Left ventricle myocardium inferior (tissue), 1 donor: ENCODE data around the gene AMBRA1. TPM values are rescaled to one million over a fixed set of nuclear protein-coding genes. Genes with fewer than 3 reads are reported as not detected.
"Not testable (repeated sequence)": the region's sequence is repeated elsewhere in the genome, so short reads cannot be mapped to it uniquely, and the experiment has no call there.

ENCODE experiments used
- DNase-seq: peaks from one replicate; pipeline ENCODE4 v3.0.0-alpha.2; 2020
- H3K27ac ChIP-seq: fragments of 200-600 bp; replicated peaks from 2 replicates; pipeline ENCODE4 v1.8.0; 2021
- H3K27me3 ChIP-seq: fragments of 200-600 bp; 2 replicates; pipeline ENCODE4 v1.8.0; 2021; ENCODE audit warnings: low read depth
- H3K36me3 ChIP-seq: fragments of 200-600 bp; 2 replicates; pipeline ENCODE4 v1.8.0; 2021
- H3K4me1 ChIP-seq: fragments of 200-600 bp; 2 replicates; pipeline ENCODE4 v1.8.0; 2021
- H3K4me3 ChIP-seq: fragments of 200-600 bp; 2 replicates; pipeline ENCODE4 v1.8.0; 2021; ENCODE audit warnings: mild to moderate bottlenecking, moderate library complexity
- H3K9me3 ChIP-seq: fragments of 200-600 bp; replicated peaks from 2 replicates; pipeline ENCODE4 v1.8.0; 2021
- intact Hi-C: fragments of 100-400 bp; cut with micrococcal nuclease; formaldehyde crosslinking; loops from one replicate; pipeline ENCODE4 v1.11.0; 2022
- total RNA-seq: library from RNA; stranded (reverse); fragmentation: NEBNext Ultra II Directional; extraction: Animal tissue kit (Norgen Biotek cat#: 25700); gene quantifications from one replicate; pipeline ENCODE4 v1.2.1, GENCODE V29; 2021
- TF ChIP-seq, protein P1 (sequence below): fragments of 200-600 bp; IDR thresholded peaks from 2 replicates; pipeline ENCODE4 v1.8.0; 2021; ENCODE audit warnings: antibody characterized with exemption, mild to moderate bottlenecking, borderline replicate concordance
- donor health status: DM: no; HTN: yes; CAD: no; lungs with severe emphysema.

AMBRA1 gene
- total RNA-seq, 1 donor from 2014 or later: 14.2 TPM

DNA sequence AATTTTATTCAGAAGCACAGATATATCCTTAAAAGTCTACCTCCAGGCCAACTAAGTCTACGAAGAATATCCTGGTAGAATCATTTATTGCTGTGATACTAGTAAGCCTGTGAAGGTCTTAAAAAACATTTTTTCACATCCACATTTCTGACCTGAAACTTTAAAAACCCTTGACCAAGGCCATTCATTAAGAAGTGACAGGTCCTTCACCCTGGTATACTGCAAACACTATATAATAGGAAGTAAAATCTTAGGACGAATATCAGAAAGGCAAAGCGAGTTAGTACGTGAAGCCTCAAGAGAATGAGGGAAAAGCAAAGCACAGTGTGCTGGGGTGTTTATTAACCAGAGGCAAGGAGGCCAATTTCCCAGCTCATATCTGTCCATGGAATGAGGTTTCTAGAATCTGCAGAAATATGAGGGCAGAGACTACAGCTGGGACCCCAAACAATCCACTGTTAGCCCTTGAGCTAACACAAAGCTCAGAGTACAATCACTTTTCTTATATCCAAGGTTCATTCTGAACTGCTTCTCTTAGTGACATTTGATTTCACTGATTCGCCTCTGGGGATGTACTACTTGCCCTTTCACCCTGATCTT is 71.0 kb downstream of the AMBRA1 start:
- TF ChIP-seq, protein P1, sequence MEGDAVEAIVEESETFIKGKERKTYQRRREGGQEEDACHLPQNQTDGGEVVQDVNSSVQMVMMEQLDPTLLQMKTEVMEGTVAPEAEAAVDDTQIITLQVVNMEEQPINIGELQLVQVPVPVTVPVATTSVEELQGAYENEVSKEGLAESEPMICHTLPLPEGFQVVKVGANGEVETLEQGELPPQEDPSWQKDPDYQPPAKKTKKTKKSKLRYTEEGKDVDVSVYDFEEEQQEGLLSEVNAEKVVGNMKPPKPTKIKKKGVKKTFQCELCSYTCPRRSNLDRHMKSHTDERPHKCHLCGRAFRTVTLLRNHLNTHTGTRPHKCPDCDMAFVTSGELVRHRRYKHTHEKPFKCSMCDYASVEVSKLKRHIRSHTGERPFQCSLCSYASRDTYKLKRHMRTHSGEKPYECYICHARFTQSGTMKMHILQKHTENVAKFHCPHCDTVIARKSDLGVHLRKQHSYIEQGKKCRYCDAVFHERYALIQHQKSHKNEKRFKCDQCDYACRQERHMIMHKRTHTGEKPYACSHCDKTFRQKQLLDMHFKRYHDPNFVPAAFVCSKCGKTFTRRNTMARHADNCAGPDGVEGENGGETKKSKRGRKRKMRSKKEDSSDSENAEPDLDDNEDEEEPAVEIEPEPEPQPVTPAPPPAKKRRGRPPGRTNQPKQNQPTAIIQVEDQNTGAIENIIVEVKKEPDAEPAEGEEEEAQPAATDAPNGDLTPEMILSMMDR: no peak
- Histone ChIP-seq H3K4me3 (no peak overlapping the region), H3K36me3 (no peaks in the 10 kb centered on the region), H3K4me1 (peaks cover 56% of the 10 kb centered on the region), H3K27ac (no peak overlapping the region), H3K9me3 (peaks cover 13% of the 10 kb centered on the region), H3K27me3 (no peaks in the 10 kb centered on the region)
- intact Hi-C loops: no loop called here
- DNase-seq: no peak

DNA sequence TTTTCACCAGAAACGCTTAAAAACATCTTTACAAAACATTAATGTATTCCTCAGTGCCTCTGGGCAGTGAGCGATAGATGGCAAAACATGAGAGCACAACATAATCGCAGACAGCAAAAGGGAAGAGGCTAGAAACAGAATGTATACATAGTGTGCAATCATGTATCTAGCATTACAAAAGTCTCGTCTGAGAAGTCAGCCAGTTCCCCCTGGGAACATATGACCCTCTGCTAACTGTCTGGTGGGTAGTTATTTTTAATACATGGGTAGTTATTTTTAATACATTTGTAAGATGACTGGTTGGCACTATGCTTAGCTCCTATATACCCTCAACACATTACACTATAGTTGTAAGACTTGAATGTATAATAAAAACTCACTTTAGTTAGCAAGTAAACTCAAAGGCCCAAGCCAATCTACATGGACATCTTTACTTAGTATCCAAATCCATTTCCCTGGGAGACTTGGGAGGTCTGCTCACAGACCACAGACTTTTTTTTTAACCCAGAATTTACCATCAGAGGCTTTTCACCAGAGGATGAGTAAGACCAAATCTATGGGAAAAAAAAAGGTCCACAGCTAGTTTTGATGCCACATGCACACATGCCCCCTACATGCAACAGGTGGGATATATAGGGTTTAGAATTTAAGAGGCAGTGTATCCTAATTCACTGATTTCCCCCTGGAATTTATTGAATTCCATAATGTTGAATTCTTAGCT is 71.7 kb downstream of the AMBRA1 start:
- Histone ChIP-seq H3K27ac (no peak overlapping the region), H3K27me3 (no peaks in the 10 kb centered on the region), H3K9me3 (peaks cover 13% of the 10 kb centered on the region), H3K4me3 (no peak overlapping the region), H3K36me3 (no peaks in the 10 kb centered on the region), H3K4me1 (peaks cover 56% of the 10 kb centered on the region)
- DNase-seq: no peak
- intact Hi-C loops: no loop called here
- TF ChIP-seq, protein P1: peak; percentile 27

DNA sequence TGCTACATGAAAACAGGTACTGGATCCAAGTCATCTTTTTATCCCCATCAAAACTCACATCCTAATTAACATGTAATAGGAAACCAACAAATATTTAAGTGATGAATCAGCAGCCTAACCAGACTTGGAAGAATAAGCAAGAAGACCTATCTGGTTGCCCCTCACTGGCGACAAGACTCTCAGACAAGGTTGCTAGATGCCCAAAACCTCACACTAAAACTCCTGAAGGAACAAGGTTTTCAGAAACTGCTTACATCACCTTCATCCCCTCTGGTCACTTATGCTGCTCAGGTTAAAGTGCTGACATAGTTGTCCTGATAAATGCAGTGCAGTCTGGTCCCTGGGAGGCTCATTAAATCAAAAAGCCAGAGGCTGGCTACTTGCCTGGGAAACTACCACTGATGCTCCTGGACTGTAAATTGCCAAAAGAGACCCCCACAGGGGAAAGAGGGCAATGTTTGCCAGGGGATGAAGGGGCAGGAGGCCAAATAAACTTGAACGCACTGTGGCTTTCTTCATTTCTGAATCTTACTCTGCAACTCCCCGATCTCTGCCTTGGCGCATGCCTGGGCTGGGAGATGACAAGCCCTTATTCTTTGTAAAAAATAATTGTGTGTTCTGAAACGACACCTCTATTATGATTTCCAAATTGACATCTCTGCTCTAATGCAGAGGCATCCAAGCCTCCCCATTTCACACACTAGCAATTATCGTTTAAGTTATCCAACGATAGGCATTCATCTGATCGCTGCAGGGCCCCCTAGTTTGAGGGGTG is 72.7 kb downstream of the AMBRA1 start:
- intact Hi-C loops: no loop called here
- Histone ChIP-seq H3K9me3 (peaks cover 3% of the 10 kb centered on the region), H3K36me3 (no peaks in the 10 kb centered on the region), H3K4me1 (peaks cover 56% of the 10 kb centered on the region), H3K27me3 (no peaks in the 10 kb centered on the region), H3K4me3 (no peak overlapping the region), H3K27ac (no peak overlapping the region)
- no peak for DNase-seq
- TF ChIP-seq, protein P1: no peak

DNA sequence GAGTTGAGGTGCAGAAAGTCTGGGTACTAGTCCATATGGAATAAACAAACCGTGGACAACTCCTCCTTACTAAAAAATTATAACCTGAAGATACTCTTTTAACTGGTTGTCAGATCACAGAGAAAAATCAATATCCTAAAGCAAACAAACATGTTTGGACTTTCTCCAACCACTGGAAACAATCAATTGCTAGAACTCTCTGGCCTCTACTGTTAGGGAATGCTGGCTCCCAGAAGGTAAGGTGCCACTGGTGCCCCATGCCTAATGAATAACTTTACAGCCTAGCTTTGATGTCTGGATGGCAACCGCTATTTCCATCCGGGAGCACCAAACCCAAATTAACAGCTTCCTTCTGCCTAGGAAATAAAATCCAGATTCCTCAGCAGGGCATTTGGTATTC is 74.5 kb downstream of the AMBRA1 start:
- TF ChIP-seq, protein P1: no peak
- Histone ChIP-seq H3K27me3 (no peaks in the 10 kb centered on the region), H3K9me3 (no peaks in the 10 kb centered on the region), H3K4me1 (peaks cover 48% of the 10 kb centered on the region), H3K36me3 (no peaks in the 10 kb centered on the region), H3K4me3 (no peak overlapping the region), H3K27ac (no peak overlapping the region)
- DNase-seq: no peak
- intact Hi-C loops: no loop called here

DNA sequence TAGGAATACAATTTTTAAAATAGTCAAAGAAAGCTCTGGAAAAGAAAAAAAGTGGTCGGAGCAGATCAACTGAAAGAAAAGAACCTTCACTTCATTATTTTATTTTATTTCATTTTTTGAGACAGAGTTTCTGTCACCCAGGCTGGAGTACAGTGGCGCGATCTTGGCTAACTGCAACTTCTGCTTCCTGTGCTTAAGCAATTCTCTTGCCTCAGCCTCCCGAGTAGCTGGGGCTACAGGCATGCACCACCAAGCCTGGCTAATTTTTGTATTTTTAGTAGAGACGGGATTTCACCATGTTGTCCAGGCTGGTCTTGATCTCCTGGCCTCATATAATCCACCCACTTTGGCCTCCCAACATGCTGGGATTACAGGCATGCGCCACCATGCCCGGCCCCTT is 74.9 kb downstream of the AMBRA1 start:
- H3K4me3 ChIP-seq, H3K27ac ChIP-seq, H3K9me3 ChIP-seq, DNase-seq, H3K36me3 ChIP-seq, H3K27me3 ChIP-seq, intact Hi-C loops: not testable (repeated sequence)
- peaks cover 48% of the 10 kb centered on the region for H3K4me1 ChIP-seq
